ENCODE data around the gene ST8SIA6.
A peak's percentile ranks its signal among the peaks of the same experiment; 100 is the strongest.

Gene ST8SIA6

GRCh38 chr10:17383801-17384555 lies 70.4 kb downstream of the ST8SIA6 start:
- H3K4me3 Mint-ChIP-seq = no peak overlapping the region
- H3K36me3 Mint-ChIP-seq (ENCODE audit: low read depth) = peaks cover 27% of the 10 kb centered on the region
- TF ChIP-seq, protein P1, sequence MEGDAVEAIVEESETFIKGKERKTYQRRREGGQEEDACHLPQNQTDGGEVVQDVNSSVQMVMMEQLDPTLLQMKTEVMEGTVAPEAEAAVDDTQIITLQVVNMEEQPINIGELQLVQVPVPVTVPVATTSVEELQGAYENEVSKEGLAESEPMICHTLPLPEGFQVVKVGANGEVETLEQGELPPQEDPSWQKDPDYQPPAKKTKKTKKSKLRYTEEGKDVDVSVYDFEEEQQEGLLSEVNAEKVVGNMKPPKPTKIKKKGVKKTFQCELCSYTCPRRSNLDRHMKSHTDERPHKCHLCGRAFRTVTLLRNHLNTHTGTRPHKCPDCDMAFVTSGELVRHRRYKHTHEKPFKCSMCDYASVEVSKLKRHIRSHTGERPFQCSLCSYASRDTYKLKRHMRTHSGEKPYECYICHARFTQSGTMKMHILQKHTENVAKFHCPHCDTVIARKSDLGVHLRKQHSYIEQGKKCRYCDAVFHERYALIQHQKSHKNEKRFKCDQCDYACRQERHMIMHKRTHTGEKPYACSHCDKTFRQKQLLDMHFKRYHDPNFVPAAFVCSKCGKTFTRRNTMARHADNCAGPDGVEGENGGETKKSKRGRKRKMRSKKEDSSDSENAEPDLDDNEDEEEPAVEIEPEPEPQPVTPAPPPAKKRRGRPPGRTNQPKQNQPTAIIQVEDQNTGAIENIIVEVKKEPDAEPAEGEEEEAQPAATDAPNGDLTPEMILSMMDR (IDR thresholded peaks at IDR 0.05) = no peak
- peak overlapping the region; percentile 89 for H3K27ac Mint-ChIP-seq
- H3K9me3 Mint-ChIP-seq = peaks cover 32% of the 10 kb centered on the region
- DNase-seq = no peak
- no peaks in the 10 kb centered on the region for H3K27me3 Mint-ChIP-seq (ENCODE audit: low read depth, poor library complexity)
- peaks cover 68% of the 10 kb centered on the region for H3K4me1 Mint-ChIP-seq

DNA sequence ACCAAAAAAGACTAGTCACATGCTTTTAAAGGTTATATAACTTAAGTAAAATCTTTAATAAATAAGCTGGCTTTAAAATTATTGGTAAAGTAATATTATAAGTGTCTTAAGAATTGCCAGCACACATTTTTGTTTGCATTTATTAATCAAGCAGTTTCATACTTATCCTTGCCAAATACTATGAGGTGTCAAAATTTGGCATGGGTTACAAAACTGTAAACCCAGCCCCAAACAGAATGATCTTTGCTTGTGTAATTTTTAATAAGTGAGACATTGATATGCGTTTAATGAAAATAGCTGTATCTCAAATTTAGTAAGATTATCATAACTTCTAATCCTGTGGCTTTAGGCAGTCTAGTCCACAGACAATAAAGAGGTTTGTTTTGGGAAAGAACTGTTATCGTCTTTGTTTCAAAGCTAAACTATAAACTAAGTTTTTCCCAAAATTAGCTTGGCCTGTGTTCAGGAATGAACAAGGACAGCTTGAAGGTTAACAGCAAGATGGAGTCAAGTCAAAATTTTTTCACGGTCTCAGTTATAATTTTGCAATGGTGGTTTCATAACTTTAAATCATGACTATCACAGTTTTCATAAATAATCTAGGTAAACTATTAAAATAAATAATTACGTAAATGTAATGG lies 72.8 kb downstream of the ST8SIA6 start:
- no peak for DNase-seq
- TF ChIP-seq, protein P1 (IDR thresholded peaks at IDR 0.05) = no peak
- H3K9me3 Mint-ChIP-seq = peaks cover 27% of the 10 kb centered on the region
- H3K36me3 Mint-ChIP-seq (ENCODE audit: low read depth) = peaks cover 22% of the 10 kb centered on the region
- H3K27ac Mint-ChIP-seq = no peak overlapping the region
- H3K4me1 Mint-ChIP-seq = peaks cover 49% of the 10 kb centered on the region
- no peak overlapping the region for H3K4me3 Mint-ChIP-seq
- H3K27me3 Mint-ChIP-seq (ENCODE audit: low read depth, poor library complexity) = no peaks in the 10 kb centered on the region

DNA sequence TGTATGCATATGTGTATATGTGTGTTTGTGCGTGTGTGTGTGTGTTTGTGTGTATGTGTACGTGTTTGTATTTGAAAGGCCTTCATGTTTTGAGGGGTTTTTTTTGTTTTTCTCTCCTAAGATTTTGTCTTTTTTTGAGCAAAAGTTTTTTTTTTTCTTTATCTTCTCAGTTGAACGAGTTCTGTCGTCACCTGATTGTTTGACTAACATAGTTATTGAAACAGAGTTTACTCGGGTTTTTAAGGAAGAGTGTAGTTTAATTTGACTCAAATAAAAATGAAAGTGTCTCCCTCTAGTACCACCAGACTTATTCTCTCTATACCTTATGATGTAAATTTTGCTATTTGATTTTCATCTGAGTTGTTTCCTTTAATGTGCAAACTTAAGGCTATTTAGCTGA lies 73.5 kb downstream of the ST8SIA6 start:
- Mint-ChIP-seq H3K4me1 (peaks cover 48% of the 10 kb centered on the region), H3K27ac (peak overlapping the region; percentile 97), H3K36me3 (ENCODE audit: low read depth) (peaks cover 22% of the 10 kb centered on the region), H3K27me3 (ENCODE audit: low read depth, poor library complexity) (no peaks in the 10 kb centered on the region), H3K9me3 (peaks cover 27% of the 10 kb centered on the region), H3K4me3 (no peak overlapping the region)
- TF ChIP-seq, protein P1 (IDR thresholded peaks at IDR 0.05) = no peak
- DNase-seq = no peak

DNA sequence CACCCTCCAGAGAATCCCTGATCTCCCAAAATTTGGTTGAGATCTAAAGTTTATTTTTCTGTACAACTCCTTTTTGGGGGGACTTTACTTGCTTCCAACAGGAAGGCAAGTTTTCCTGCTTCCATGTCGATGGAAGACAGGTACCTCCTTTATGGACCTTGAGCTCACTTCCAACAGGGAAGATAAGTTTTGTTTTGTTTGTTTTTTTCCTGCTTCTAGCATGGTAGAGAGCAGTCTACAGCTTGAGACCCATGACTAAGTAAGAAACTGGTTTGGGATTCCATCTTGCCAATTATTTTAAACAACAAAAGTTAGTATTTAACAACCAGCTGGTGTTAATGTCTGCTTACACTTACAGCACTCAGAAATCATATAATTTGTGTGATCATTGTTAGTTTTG lies 74.4 kb downstream of the ST8SIA6 start:
- TF ChIP-seq, protein P1 (IDR thresholded peaks at IDR 0.05) = no peak

GRCh38 chr10:17379151-17379690 lies 75.2 kb downstream of the ST8SIA6 start:
- no peak for DNase-seq
- Mint-ChIP-seq H3K36me3 (ENCODE audit: low read depth) (peaks cover 16% of the 10 kb centered on the region), H3K27ac (peak overlapping the region; percentile 38), H3K9me3 (peaks cover 13% of the 10 kb centered on the region), H3K4me3 (no peak overlapping the region), H3K4me1 (peaks cover 35% of the 10 kb centered on the region), H3K27me3 (ENCODE audit: low read depth, poor library complexity) (no peaks in the 10 kb centered on the region)
- TF ChIP-seq, protein P1 (IDR thresholded peaks at IDR 0.05) = no peak

More for the DNA sequence above, 74.4 kb downstream of the ST8SIA6 start:
- peaks cover 20% of the 10 kb centered on the region for H3K9me3 Mint-ChIP-seq
- DNase-seq = no peak
- peaks cover 43% of the 10 kb centered on the region for H3K4me1 Mint-ChIP-seq
- no peaks in the 10 kb centered on the region for H3K27me3 Mint-ChIP-seq (ENCODE audit: low read depth, poor library complexity)
- peaks cover 17% of the 10 kb centered on the region for H3K36me3 Mint-ChIP-seq (ENCODE audit: low read depth)
- H3K27ac Mint-ChIP-seq = peak overlapping the region; percentile 97
- no peak overlapping the region for H3K4me3 Mint-ChIP-seq

Measured in nephron progenitor cell (in vitro differentiated cells).